GM18507 (cell line): ENCODE results near the gene CLMP.

Experiments
- DNase-seq: peaks from one replicate; pipeline ENCODE4 v3.0.0; 2011; ENCODE audit warnings: low read depth; ENCODE audit not compliant: insufficient read length; ENCODE audit errors: extremely low spot score
- FAIRE-seq: peaks from 2 replicates; lab custom pipeline; 2011; peaks lifted over from hg19 to GRCh38; lab: Jason Lieb, UNC

Gene CLMP

GRCh38 chr11:123047947-123048293 is 147.1 kb downstream of the CLMP start:
- FAIRE-seq, result no peak
- DNase-seq, result no peak

GRCh38 chr11:123047266-123047946 is 147.6 kb downstream of the CLMP start:
- FAIRE-seq (no peak), DNase-seq (no peak)

GRCh38 chr11:123046473-123047259 is 148.4 kb downstream of the CLMP start:
- no peak for DNase-seq
- FAIRE-seq, result no peak

GRCh38 chr11:123045101-123045500 is 149.9 kb downstream of the CLMP start:
- no peak for FAIRE-seq
- DNase-seq, result no peak

GRCh38 chr11:123041185-123041584 is 153.9 kb downstream of the CLMP start:
- FAIRE-seq (no peak), DNase-seq (no peak)

GRCh38 chr11:123040111-123040432 is 155.0 kb downstream of the CLMP start:
- DNase-seq (no peak), FAIRE-seq (no peak)

GRCh38 chr11:123035831-123036230 is 159.2 kb downstream of the CLMP start:
- FAIRE-seq (no peak), DNase-seq (no peak)

GRCh38 chr11:123034597-123034996 is 160.5 kb downstream of the CLMP start:
- no peak for DNase-seq
- no peak for FAIRE-seq

- DNase-seq (no peak), FAIRE-seq (no peak)
These were observed 161.2 kb downstream of the CLMP start for GRCh38 chr11:123033895-123034294.

GRCh38 chr11:123030517-123030916 is 164.5 kb downstream of the CLMP start:
- DNase-seq (no peak), FAIRE-seq (no peak)

- peak; percentile 23 for DNase-seq
- peak; percentile 80 for FAIRE-seq
These were observed 174.1 kb downstream of the CLMP start for GRCh38 chr11:123020968-123021367.
